ENCODE results near the gene NCKAP1.

- TF ChIP-seq CTCF (IDR thresholded peaks at IDR 0.05; ENCODE audit: poor library complexity): no peak
- TF ChIP-seq EZH2 (IDR thresholded peaks at IDR 0.05; ENCODE audit: borderline replicate concordance): no peak
- TF ChIP-seq EZH2phosphoT487 (IDR thresholded peaks at IDR 0.05; ENCODE audit: low read depth, severe bottlenecking, unreplicated experiment): no peak
These were observed 91.3 kb downstream of the NCKAP1 start for GRCh38 chr2:182946958-182947369.
